Osteocyte (in vitro differentiated cells): ENCODE results near the gene RTCA. TPM values are rescaled to one million over a fixed set of nuclear protein-coding genes. Genes with fewer than 3 reads are reported as not detected.
"Not testable (repeated sequence)": the region's sequence is repeated elsewhere in the genome, so short reads cannot be mapped to it uniquely, and the experiment has no call there.

Source experiments
- DNase-seq: peaks from one replicate; pipeline ENCODE4 v3.0.0; 2021; ENCODE audit warnings: mixed read lengths; ENCODE audit not compliant: unreplicated experiment; ENCODE audit errors: extremely low spot score
- H3K27ac Mint-ChIP-seq: one replicate; pipeline ENCODE4 v1.8.0; 2021; ENCODE audit warnings: mild to moderate bottlenecking, mixed read lengths; ENCODE audit not compliant: unreplicated experiment
- H3K27me3 Mint-ChIP-seq: one replicate; pipeline ENCODE4 v1.8.0; 2021; ENCODE audit warnings: mixed read lengths; ENCODE audit not compliant: unreplicated experiment
- H3K36me3 Mint-ChIP-seq: one replicate; pipeline ENCODE4 v1.8.0; 2021; ENCODE audit warnings: mixed read lengths; ENCODE audit not compliant: unreplicated experiment
- H3K4me1 Mint-ChIP-seq: one replicate; pipeline ENCODE4 v1.8.0; 2021; ENCODE audit warnings: mixed read lengths; ENCODE audit not compliant: unreplicated experiment
- H3K4me3 Mint-ChIP-seq: one replicate; pipeline ENCODE4 v1.8.0; 2021; ENCODE audit warnings: mild to moderate bottlenecking, moderate library complexity, mixed read lengths; ENCODE audit not compliant: unreplicated experiment
- H3K9me3 Mint-ChIP-seq: one replicate; pipeline ENCODE4 v1.8.0; 2021; ENCODE audit warnings: mixed read lengths; ENCODE audit not compliant: unreplicated experiment
- microRNA-seq: library from miRNA; unstranded; fragments of <30 nt; microRNA quantifications from one replicate; pipeline ENCODE4 v1.1.0, GENCODE V29; 2020; ENCODE audit not compliant: unreplicated experiment
- total RNA-seq: library from RNA; stranded (reverse); gene quantifications from 2 replicates; pipeline ENCODE4 v1.2.1, GENCODE V29; 2021
- TF ChIP-seq, protein P1 (sequence below): fragments of 200-600 bp; sonication (generic); IDR thresholded peaks from 2 replicates; pipeline ENCODE4 v1.5.0; 2021; ENCODE audit warnings: antibody characterized with exemption, mild to moderate bottlenecking, moderate library complexity

The RTCA gene
- total RNA-seq, 1 donor from 2014 or later: 30.5 TPM

DNA sequence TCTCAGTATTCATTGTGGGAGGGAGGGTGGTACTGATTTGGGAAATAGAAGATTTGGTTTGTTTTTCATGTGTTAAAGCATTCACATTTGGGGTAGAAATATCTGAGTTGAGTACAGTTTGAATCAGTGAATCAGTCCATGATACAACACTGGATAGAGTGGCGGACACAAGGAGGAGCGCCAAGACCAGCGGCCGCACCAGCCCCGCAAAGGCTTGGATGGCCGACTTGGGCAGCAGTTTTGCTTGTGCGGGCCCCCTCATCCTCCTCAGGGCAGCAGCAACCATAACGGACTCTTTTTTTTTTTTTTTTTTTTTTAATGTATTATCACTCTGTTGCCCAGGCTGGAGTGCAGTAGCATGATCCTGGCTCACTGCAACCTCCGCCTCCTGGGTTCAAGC lies 66.3 kb downstream of the RTCA start:
- no peaks in the 10 kb centered on the region for H3K9me3 Mint-ChIP-seq
- no peaks in the 10 kb centered on the region for H3K4me1 Mint-ChIP-seq
- TF ChIP-seq, protein P1, sequence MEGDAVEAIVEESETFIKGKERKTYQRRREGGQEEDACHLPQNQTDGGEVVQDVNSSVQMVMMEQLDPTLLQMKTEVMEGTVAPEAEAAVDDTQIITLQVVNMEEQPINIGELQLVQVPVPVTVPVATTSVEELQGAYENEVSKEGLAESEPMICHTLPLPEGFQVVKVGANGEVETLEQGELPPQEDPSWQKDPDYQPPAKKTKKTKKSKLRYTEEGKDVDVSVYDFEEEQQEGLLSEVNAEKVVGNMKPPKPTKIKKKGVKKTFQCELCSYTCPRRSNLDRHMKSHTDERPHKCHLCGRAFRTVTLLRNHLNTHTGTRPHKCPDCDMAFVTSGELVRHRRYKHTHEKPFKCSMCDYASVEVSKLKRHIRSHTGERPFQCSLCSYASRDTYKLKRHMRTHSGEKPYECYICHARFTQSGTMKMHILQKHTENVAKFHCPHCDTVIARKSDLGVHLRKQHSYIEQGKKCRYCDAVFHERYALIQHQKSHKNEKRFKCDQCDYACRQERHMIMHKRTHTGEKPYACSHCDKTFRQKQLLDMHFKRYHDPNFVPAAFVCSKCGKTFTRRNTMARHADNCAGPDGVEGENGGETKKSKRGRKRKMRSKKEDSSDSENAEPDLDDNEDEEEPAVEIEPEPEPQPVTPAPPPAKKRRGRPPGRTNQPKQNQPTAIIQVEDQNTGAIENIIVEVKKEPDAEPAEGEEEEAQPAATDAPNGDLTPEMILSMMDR: no peak
- DNase-seq: no peak
- H3K27ac Mint-ChIP-seq: no peak overlapping the region
- no peaks in the 10 kb centered on the region for H3K36me3 Mint-ChIP-seq
- no peak overlapping the region for H3K4me3 Mint-ChIP-seq
- H3K27me3 Mint-ChIP-seq: peaks cover 35% of the 10 kb centered on the region

GRCh38 chr1:100335436-100335835 lies 69.4 kb downstream of the RTCA start:
- no peaks in the 10 kb centered on the region for H3K9me3 Mint-ChIP-seq
- peaks cover 41% of the 10 kb centered on the region for H3K27me3 Mint-ChIP-seq
- H3K27ac Mint-ChIP-seq: no peak overlapping the region
- TF ChIP-seq, protein P1: no peak
- no peaks in the 10 kb centered on the region for H3K36me3 Mint-ChIP-seq
- H3K4me3 Mint-ChIP-seq: no peak overlapping the region
- no peak for DNase-seq
- no peaks in the 10 kb centered on the region for H3K4me1 Mint-ChIP-seq

GRCh38 chr1:100337878-100338277 lies 71.9 kb downstream of the RTCA start:
- H3K4me1 Mint-ChIP-seq, DNase-seq, H3K4me3 Mint-ChIP-seq, H3K9me3 Mint-ChIP-seq, H3K27ac Mint-ChIP-seq, H3K36me3 Mint-ChIP-seq: not testable (repeated sequence)
- peaks cover 47% of the 10 kb centered on the region for H3K27me3 Mint-ChIP-seq

- not testable (repeated sequence) for H3K36me3 Mint-ChIP-seq, DNase-seq, H3K9me3 Mint-ChIP-seq, H3K4me3 Mint-ChIP-seq, H3K27ac Mint-ChIP-seq, H3K4me1 Mint-ChIP-seq
- peaks cover 43% of the 10 kb centered on the region for H3K27me3 Mint-ChIP-seq
These were observed 73.7 kb downstream of the RTCA start for GRCh38 chr1:100339735-100340134.

DNA sequence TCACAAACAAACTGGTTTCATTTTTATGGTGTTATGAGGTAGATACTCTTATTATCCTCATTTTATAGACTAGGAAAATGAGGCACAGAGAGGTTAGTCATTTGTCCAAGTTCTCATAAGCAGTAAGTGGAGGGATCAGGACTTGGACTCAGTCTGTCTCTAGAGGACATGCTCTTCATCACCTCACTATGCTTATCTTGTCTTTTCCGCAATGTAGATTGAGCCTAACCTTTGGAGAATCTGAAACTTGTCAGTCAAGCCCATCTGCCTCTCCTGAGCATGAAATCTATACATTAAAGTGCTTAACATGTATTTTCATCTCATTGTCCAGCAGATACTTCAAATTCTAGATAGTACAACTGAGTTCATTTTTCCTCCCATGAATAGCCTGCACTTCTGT lies 74.5 kb downstream of the RTCA start:
- Mint-ChIP-seq H3K27ac (no peak overlapping the region), H3K36me3 (no peaks in the 10 kb centered on the region), H3K4me1 (no peaks in the 10 kb centered on the region), H3K9me3 (no peaks in the 10 kb centered on the region), H3K27me3 (peaks cover 43% of the 10 kb centered on the region), H3K4me3 (no peak overlapping the region)
- TF ChIP-seq, protein P1: no peak
- no peak for DNase-seq

- DNase-seq: no peak
- TF ChIP-seq, protein P1: no peak
- Mint-ChIP-seq H3K4me3 (no peak overlapping the region), H3K36me3 (no peaks in the 10 kb centered on the region), H3K27ac (no peak overlapping the region), H3K9me3 (no peaks in the 10 kb centered on the region), H3K4me1 (no peaks in the 10 kb centered on the region), H3K27me3 (peaks cover 29% of the 10 kb centered on the region)
These were observed 76.3 kb downstream of the RTCA start for GRCh38 chr1:100342348-100342747.

Small RNA genes within 50 kb of the gene (microRNA-seq; reads per million reads assigned to microRNA genes)
- not detected for gene MIR553

Other genes starting within 250 kb of the RTCA start
- 2.8 and 3.2 TPM in 2 replicates for gene SASS6, start 133.3 kb upstream of the RTCA start, total RNA-seq
- gene TRMT13, start 133.1 kb upstream of the RTCA start, total RNA-seq: 9.9 and 10.7 TPM in 2 replicates
- 0.60 and 0.73 TPM in 2 replicates for gene LRRC39, start 88.0 kb upstream of the RTCA start, total RNA-seq
- 13.0 and 15.7 TPM in 2 replicates for gene DBT, start 16.4 kb upstream of the RTCA start, total RNA-seq
- 2.8 and 3.9 TPM in 2 replicates for gene CDC14A, start 86.3 kb downstream of the RTCA start, total RNA-seq